MM.1S (cell line): ENCODE data around the gene OAS3.

Source experiments
- DNase-seq: peaks from one replicate; pipeline ENCODE4 v3.0.0-alpha.2; 2015
- H2AFZ ChIP-seq: fragments of 300-600 bp; sonication (generic); 2 replicates; pipeline ENCODE4 v1.6.0; 2016; ENCODE audit warnings: antibody characterized with exemption, low read length
- H3F3A ChIP-seq: fragments of 300-600 bp; sonication (generic); 2 replicates; pipeline ENCODE4 v1.6.1; 2016; ENCODE audit warnings: mild to moderate bottlenecking, antibody characterized with exemption, low read length, moderate library complexity, mixed read lengths; ENCODE audit not compliant: insufficient read depth
- H3K27ac ChIP-seq: fragments of 300-600 bp; sonication (generic); 2 replicates; pipeline ENCODE4 v1.5.1; 2016; ENCODE audit warnings: mild to moderate bottlenecking, low read length
- H3K27me3 ChIP-seq: fragments of 300-600 bp; sonication (generic); replicated peaks from 2 replicates; pipeline ENCODE4 v1.6.0; 2016; ENCODE audit warnings: low read length; ENCODE audit not compliant: insufficient read depth
- H3K36me3 ChIP-seq: fragments of 300-600 bp; sonication (generic); replicated peaks from 2 replicates; pipeline ENCODE4 v1.6.1; 2016; ENCODE audit warnings: mild to moderate bottlenecking, low read length, mixed read lengths; ENCODE audit not compliant: insufficient read depth
- H3K4me1 ChIP-seq: fragments of 300-600 bp; sonication (generic); 2 replicates; pipeline ENCODE4 v1.6.1; 2016; ENCODE audit warnings: low read length, mixed read lengths
- H3K4me2 ChIP-seq: fragments of 300-600 bp; sonication (generic); 2 replicates; pipeline ENCODE4 v1.6.0; 2016; ENCODE audit warnings: low read depth, low read length
- H3K4me3 ChIP-seq: fragments of 300-600 bp; sonication (generic); 2 replicates; pipeline ENCODE4 v1.5.1; 2016; ENCODE audit warnings: low read length, mixed read lengths
- H3K79me2 ChIP-seq: fragments of 300-600 bp; sonication (generic); 2 replicates; pipeline ENCODE4 v1.6.1; 2016; ENCODE audit warnings: mixed run types, low read length, mixed read lengths
- H3K9ac ChIP-seq: fragments of 300-600 bp; sonication (generic); 2 replicates; pipeline ENCODE4 v1.6.1; 2016; ENCODE audit warnings: low read length, mixed read lengths
- H3K9me2 ChIP-seq: fragments of 300-600 bp; sonication (generic); replicated peaks from 2 replicates; pipeline ENCODE4 v1.6.1; 2016; ENCODE audit warnings: mild to moderate bottlenecking, low read length, mixed read lengths; ENCODE audit not compliant: insufficient read depth
- H3K9me3 ChIP-seq: fragments of 300-600 bp; sonication (generic); replicated peaks from 2 replicates; pipeline ENCODE4 v1.6.1; 2016; ENCODE audit warnings: mild to moderate bottlenecking, low read length, mixed read lengths; ENCODE audit not compliant: insufficient read depth
- H4K20me1 ChIP-seq: fragments of 300-600 bp; sonication (generic); 2 replicates; pipeline ENCODE4 v1.6.1; 2016; ENCODE audit warnings: mild to moderate bottlenecking, low read length, moderate library complexity, mixed read lengths; ENCODE audit not compliant: insufficient read depth
- EZH2 ChIP-seq: fragments of 300-600 bp; sonication (generic); optimal IDR thresholded peaks from 2 replicates; pipeline ENCODE3; 2017; ENCODE audit warnings: low read depth, mild to moderate bottlenecking, antibody characterized with exemption, low read length, mixed read lengths
- EZH2phosphoT487 ChIP-seq: fragments of 300-600 bp; sonication (generic); IDR thresholded peaks from 2 replicates; pipeline ENCODE4 v1.6.1; 2018; ENCODE audit warnings: antibody characterized with exemption, low read length
- TF ChIP-seq, protein P1 (sequence below): fragments of 300-600 bp; sonication (generic); IDR thresholded peaks from 2 replicates; pipeline ENCODE4 v1.5.1; 2016; ENCODE audit warnings: antibody characterized with exemption, low read length, mixed read lengths

OAS3 gene

DNA sequence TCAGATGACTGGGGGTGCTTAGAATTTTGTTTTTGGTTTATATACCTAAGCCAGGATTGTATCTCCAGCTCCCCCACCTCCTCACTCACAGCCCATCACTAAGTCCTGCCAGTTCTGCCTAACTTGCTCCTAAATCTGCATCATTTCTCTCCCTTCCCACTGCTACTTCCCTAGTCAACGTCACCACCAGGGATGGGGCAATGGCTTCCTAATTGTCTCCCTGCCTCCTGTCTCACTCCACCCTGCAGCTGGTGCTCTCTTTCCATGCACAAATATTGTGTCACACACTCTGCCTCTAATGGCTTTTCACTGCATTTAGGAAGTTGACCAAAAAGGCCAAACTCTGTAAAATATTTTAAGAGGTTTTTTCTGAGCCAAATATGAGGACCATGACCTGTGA, 51.5 kb downstream of the OAS3 start:
- H3K27ac ChIP-seq: no peak overlapping the region
- H3K9me3 ChIP-seq: no peaks in the 10 kb centered on the region
- H3K79me2 ChIP-seq: peaks cover 14% of the 10 kb centered on the region
- H4K20me1 ChIP-seq: no peaks in the 10 kb centered on the region
- 0 out of 2 replicates have a peak, but pooled peaks cover 5% of the 10 kb centered on the region for H3F3A ChIP-seq
- H3K4me3 ChIP-seq: no peak overlapping the region
- no peaks in the 10 kb centered on the region for H3K27me3 ChIP-seq
- no peak for DNase-seq
- no peak overlapping the region for H2AFZ ChIP-seq
- H3K4me1 ChIP-seq: peaks cover 13% of the 10 kb centered on the region
- TF ChIP-seq EZH2: no peak
- TF ChIP-seq, protein P1, sequence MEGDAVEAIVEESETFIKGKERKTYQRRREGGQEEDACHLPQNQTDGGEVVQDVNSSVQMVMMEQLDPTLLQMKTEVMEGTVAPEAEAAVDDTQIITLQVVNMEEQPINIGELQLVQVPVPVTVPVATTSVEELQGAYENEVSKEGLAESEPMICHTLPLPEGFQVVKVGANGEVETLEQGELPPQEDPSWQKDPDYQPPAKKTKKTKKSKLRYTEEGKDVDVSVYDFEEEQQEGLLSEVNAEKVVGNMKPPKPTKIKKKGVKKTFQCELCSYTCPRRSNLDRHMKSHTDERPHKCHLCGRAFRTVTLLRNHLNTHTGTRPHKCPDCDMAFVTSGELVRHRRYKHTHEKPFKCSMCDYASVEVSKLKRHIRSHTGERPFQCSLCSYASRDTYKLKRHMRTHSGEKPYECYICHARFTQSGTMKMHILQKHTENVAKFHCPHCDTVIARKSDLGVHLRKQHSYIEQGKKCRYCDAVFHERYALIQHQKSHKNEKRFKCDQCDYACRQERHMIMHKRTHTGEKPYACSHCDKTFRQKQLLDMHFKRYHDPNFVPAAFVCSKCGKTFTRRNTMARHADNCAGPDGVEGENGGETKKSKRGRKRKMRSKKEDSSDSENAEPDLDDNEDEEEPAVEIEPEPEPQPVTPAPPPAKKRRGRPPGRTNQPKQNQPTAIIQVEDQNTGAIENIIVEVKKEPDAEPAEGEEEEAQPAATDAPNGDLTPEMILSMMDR: no peak
- no peak for TF ChIP-seq EZH2phosphoT487
- no peaks in the 10 kb centered on the region for H3K9me2 ChIP-seq
- H3K4me2 ChIP-seq: no peak overlapping the region
- H3K9ac ChIP-seq: no peak overlapping the region
- H3K36me3 ChIP-seq: no peaks in the 10 kb centered on the region

DNA sequence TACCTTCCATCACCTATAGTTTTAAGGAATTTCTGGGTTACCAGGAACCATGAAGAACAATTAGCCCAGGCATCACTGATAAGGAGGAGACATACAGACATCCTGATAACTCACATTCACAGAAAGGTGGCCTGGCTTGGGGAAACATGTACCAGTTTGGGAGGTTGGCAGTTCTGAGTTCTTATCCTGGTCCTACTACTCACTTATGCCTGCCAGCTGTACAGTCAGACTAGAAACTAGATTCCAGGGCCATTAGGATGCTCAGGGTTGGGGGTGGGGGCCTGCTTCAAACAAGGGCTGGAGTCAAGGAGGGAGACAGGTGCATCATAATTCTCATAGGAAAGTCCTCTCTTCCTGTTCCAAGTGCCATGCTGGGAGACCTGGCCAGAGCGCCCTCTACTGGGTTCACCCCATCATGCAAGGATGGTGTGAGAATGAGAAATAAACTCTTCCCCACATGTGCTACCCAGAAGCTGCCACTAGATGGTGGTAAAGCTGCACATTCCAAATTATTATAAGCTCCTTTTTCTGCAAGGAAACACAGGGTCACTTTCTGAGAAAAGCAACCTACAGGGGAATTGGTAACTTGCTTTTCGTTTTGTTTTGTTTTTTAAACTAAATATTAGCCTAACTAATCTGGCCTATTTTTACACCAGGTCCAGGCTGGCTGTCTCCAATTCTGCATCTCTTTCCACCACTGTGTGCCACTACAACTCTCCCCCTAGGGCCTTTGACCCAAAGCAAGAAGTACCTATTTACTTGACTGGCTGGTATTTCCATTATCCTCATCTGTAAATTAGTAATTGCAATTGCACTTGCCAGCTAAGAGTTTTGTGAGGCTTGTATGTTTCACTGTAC, 54.5 kb downstream of the OAS3 start:
- TF ChIP-seq, protein P1: peak; percentile 77
- TF ChIP-seq EZH2: no peak
- peaks cover 10% of the 10 kb centered on the region for H3K4me1 ChIP-seq
- no peak overlapping the region for H2AFZ ChIP-seq
- peak; percentile 23 for DNase-seq
- H4K20me1 ChIP-seq: no peaks in the 10 kb centered on the region
- H3K4me3 ChIP-seq: no peak overlapping the region
- no peaks in the 10 kb centered on the region for H3K9me3 ChIP-seq
- no peaks in the 10 kb centered on the region for H3K36me3 ChIP-seq
- no peaks in the 10 kb centered on the region for H3K79me2 ChIP-seq
- H3F3A ChIP-seq: 0 out of 2 replicates have a peak, but pooled peaks cover 3% of the 10 kb centered on the region
- no peak overlapping the region for H3K4me2 ChIP-seq
- no peaks in the 10 kb centered on the region for H3K27me3 ChIP-seq
- H3K9ac ChIP-seq: no peak overlapping the region
- H3K9me2 ChIP-seq: no peaks in the 10 kb centered on the region
- no peak overlapping the region for H3K27ac ChIP-seq

DNA sequence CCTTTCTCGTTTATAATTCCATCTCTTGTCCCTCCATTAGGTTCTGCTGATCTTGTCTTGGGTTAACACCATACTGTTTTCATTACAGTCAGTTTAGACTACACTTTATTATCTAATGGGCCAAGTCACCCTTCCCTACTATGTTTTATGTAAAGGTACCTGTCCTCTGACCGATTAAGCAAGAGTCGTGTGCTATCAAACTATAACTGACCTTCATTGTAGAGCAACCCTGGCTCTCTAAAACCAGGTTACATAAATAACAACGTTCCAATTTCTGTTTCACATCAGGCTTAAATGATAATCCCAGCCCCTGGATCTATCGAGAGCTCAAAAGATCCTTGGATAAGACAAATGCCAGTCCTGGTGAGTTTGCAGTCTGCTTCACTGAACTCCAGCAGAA, 56.7 kb downstream of the OAS3 start:
- no peaks in the 10 kb centered on the region for H3K9me2 ChIP-seq
- H3K36me3 ChIP-seq: no peaks in the 10 kb centered on the region
- H3K27me3 ChIP-seq: no peaks in the 10 kb centered on the region
- H3K4me1 ChIP-seq: peaks cover 7% of the 10 kb centered on the region; the same call in 1 of the 2 replicates
- DNase-seq: no peak
- no peak overlapping the region for H3K9ac ChIP-seq
- H3K79me2 ChIP-seq: no peaks in the 10 kb centered on the region
- H3K4me2 ChIP-seq: no peak overlapping the region
- H2AFZ ChIP-seq: no peak overlapping the region
- H4K20me1 ChIP-seq: no peaks in the 10 kb centered on the region
- no peak overlapping the region for H3K4me3 ChIP-seq
- H3K27ac ChIP-seq: no peak overlapping the region
- H3F3A ChIP-seq: peaks cover 4% of the 10 kb centered on the region; the same call in 1 of the 2 replicates
- no peaks in the 10 kb centered on the region for H3K9me3 ChIP-seq
- TF ChIP-seq, protein P1: no peak
- TF ChIP-seq EZH2phosphoT487 (no peak), EZH2 (no peak)
